HL-60/S4 (cell line): ENCODE data around the gene WNK2.

Experiments used
- in situ Hi-C: fragments of 300-500 bp; cut with MboI; formaldehyde crosslinking; loops from 2 replicates; pipeline ENCODE4 v1.14.3; 2022; ENCODE audit warnings: low sequenced_read_pairs

WNK2 gene

DNA sequence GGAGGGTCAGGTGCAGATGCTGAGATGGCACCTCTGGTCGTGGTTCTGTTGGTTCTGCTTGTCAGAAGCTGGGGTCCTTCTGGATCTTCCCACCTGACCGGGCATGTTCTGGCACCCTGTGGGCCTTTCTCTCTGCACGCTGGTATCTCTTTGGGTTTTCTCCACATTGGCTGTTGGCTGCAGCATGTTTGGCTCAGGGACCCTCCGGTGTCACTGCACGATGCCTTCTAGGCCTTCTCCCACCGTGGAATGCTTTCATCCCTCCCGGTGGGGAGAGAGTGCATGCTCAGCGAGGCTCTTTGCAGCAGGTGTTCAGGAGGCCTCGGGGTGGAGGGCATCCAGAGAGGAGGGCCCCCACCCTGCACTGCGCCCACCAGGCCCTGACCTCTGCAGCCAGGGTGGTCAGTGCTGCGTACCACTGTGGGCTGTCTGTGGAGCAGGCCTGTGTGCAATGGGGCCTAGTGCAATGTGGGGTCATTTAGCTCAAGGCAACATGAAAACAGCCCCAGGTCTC lies 119.4 kb downstream of the WNK2 start:
- in situ Hi-C loops = loop anchor here (25.0 kb wide), 1 partner anchor 341 kb away; no protein-coding TSS in a partner anchor

DNA sequence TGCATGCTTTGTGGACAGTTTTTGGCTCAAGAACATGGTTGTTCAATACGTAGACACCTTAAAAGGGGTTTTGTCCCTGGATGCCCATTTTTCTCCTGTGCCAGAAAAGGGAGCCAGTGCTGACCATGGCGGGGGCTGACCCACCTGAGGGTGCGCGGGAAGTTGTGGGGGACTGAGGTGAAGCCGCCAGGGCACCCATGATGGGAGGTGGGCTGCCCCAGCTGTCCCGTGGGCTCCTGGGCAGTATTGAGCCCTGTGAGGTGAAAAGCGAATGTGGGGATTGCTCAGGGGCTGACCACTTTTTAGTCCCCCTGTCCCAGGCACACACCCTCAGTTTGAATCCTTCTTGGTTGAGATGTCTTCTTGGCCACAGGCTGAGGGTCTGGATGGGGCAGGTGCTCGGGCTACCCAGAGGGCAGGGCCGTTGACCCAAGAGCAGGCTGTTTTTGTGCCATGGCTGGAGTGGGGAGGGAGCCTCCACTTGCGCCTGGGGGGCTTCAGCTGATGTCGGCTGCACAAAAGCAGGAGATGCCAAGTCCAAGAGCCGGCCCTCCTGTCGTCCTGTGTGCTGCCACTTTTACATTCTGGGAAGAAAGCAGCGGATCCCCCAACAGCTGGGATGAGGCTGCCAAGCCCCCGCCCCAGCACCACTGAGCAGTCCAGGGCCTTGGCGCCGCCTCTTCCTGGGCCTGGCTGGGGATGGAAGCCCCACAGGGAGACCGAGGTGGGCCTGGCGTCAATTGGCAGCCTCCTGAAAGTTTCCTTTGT lies 120.1 kb downstream of the WNK2 start:
- in situ Hi-C loops = loop anchor here (25.0 kb wide), 1 partner anchor 342 kb away; no protein-coding TSS in a partner anchor

DNA sequence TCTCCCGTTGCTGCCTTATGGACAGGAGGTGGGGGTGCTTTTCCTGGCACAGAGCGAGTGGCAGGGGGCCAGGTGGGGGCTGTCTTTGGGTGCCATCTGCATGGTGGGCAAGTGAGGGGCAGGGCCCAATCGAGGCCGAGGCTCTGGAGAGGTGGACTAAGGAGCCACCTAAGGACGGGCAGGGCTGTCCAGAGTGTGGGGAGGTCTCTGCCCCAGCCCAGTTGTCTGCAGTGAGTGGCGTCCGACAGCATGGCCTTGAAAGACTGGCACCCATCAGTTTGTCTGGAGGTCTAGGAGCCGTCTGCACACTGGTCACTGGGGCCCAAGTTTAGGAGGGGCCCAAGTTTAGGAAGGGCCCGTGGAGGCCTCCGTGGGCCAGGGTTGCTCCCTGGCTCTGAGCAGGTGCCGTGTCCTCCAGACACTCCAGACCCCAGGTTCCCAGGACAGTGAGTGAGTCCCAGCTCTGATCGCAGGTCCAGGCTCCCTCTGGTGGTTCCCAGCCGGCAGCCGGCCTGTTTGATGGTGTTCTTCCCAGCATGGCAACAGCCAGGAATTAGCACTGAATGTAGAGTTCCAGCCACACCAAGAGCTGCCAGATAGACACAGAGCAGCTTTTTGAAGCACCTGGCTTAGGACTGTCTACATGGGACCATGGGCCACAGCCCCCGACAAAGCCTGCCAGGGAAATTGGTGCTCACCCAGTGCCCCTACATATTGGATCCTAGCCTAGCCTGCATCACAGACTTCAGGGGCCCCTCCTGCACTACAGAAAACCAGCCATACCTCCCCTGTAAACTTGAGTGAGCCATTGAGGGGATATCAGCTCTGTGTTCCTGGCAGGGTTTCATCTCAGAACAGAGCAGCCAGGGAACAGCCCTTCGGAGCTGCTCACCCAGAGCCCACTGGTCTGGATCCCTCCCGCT lies 120.9 kb downstream of the WNK2 start:
- in situ Hi-C loops = loop anchor here (25.0 kb wide), 1 partner anchor 343 kb away; no protein-coding TSS in a partner anchor

DNA sequence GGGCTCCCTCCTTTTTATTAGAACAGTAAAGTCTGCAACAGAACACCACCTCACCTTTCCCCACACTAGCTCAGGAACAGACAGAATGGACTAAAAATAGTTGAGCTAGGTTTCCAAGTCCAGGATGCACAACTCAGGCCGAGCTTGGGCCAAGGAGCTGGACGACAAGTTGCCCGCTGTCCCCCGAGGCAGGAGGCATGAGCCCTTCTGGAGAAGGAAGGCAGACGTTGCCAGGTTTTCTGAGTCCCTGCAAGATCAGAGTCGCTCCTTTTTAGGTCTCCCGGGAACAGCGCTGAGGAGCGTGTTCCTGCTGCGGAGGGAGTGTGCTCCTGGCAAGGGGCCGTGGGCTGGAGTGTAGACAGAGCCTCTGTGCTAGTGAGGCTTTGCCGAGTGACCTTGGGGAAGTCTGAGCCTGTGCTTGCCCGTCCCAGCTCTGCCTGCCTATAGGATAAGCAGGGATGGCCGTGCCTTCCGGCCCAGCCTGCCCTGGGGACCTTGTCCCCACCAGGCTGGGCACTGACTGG lies 121.6 kb downstream of the WNK2 start:
- in situ Hi-C loops = loop anchor here (25.0 kb wide), 1 partner anchor 343 kb away; no protein-coding TSS in a partner anchor

DNA sequence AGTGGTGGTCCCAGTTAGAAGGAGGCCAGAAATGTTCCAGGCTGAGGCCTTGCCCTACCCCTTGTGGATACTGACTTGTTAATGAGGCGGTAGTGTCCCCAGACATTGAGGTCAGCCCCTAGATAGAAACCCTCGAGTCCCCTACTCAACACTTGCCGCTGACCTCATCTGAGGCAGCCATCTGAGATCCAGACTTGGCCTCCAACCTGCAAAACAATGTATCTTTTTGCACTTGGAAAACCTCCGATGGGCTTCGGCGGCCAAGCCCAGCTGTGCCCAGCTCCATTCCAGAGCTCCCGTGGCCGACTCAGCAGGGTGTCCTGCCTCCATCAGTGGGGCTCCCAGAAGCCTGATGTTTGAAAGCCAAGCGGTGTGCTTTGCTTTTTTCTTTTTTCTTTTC lies 122.1 kb downstream of the WNK2 start:
- in situ Hi-C loops = loop anchor here (25.0 kb wide), 1 partner anchor 344 kb away; no protein-coding TSS in a partner anchor

DNA sequence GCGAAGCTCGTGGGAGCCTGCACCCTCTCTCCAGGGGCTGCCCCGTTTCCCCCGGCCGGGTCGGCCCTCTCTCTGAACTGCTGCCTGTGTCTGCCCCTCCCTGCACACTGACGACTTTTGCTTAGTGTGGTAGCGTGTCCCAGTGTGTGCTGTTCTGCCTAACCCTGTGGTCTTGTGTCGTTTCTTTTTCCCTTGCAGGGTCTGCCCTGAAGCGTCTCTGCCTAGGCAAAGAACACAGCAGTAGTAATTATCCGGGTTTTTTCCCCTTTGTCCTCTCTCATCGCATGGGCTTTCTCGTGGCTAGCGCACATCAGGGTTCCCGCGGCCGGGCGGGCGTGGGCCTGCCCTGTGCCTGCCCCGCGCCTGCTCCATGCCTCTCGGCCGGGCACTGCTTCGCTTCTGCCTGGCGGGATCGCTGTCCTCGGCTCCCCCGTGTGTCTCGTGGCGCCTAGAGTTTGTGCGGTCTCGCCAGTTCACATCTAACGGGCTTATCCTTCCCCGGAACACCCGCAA lies 122.7 kb downstream of the WNK2 start:
- in situ Hi-C loops = loop anchor here (25.0 kb wide), 1 partner anchor 344 kb away; no protein-coding TSS in a partner anchor

DNA sequence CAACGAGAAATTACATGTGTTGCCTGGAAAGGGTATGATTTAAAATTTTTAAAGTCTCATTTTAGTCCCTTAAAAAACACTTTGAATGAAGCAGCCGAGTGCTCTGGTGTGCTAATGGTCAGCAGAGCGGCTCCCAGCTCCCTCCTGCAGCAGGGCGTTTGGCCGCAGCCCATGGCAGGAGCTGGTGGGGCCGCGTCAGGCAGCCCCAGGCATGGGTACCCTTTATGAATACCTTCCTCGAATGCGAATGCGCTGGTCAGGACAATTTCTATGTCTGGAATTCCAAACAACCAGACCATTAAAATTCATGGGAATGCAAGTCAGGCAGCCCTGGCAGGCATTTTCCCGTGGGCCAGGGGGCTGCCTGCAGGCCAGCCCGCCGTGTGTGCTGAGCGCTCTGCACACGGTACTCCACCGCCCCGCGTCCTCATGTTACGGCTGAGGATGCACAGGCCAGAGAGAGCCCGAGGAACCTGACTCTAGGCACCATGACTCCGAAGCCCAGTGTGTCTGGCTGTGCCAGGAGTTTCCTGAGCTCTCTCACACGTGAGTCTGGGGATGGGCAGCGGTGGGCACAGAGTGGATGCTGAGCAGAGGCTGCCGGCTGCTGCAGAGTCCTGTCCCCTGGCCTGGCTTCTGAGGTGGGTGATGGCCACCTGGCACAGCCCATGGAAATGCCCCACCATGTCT lies 123.7 kb downstream of the WNK2 start:
- in situ Hi-C loops = loop anchor here (25.0 kb wide), 1 partner anchor 345 kb away; no protein-coding TSS in a partner anchor

DNA sequence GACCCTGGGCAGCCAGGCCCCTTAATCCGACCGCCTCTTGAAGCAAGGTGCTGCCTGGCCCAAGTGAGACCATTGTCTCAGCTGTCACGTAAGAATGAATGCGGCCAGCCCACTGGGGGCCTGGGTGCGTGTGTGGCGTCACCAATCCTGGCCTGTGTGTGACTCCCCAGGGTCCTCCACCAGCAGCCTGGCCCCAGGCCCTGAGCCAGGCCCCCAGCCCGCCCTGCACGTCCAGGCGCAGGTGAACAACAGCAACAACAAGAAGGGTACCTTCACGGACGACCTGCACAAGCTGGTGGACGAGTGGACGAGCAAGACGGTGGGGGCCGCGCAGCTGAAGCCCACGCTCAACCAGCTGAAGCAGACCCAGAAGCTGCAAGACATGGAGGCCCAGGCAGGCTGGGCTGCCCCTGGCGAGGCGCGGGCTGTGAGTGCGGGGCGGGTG lies 124.2 kb downstream of the WNK2 start:
- in situ Hi-C loops = loop anchor here (25.0 kb wide), 1 partner anchor 346 kb away; no protein-coding TSS in a partner anchor

DNA sequence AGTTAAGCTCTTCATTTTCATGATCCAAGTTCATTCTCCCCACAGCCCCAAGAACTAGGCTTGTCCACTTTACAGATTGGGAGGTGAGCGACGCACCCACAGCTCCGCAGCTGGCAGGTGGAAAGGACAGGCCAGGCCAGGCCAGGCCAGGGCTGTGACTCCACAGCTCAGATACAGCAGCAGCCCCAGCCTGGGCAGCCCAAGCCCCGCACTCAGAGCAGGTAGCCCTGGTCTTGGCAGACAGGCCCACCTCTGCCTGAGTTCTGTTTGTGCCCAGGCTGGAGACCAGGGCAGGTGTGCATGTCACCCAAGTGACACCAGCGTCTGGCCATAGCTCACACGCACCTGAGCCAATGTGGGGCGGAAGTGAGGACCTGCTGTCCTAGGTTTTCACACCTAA lies 124.7 kb downstream of the WNK2 start:
- in situ Hi-C loops = loop anchor here (25.0 kb wide), 1 partner anchor 346 kb away; no protein-coding TSS in a partner anchor

DNA sequence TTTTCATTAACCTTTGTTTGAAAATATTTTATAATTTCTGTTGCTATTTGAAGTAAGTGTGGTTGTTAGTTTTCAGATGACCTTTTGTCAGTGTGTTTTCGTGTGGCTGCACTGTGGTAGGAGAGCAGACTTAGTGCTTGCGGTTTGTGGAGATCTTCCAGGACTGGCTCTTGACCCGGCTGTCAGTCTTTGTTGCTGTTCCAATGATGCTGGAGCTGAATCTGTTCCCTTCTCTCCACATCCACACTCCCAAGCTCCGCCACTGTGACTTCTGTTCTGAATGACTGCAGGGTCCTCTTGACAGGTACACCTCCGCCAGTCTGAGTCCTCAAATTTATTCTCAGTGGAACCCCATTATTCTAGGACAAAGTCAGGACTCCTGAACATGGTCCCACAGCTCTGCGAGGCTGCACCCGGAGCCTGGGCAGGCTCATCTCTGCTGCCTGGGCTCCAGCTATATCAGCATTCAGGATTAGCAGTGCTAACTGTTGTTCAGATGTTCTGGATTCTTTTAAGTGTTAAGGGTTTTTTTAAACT lies 126.0 kb downstream of the WNK2 start:
- in situ Hi-C loops = loop anchor here (25.0 kb wide), 1 partner anchor 348 kb away; no protein-coding TSS in a partner anchor

DNA sequence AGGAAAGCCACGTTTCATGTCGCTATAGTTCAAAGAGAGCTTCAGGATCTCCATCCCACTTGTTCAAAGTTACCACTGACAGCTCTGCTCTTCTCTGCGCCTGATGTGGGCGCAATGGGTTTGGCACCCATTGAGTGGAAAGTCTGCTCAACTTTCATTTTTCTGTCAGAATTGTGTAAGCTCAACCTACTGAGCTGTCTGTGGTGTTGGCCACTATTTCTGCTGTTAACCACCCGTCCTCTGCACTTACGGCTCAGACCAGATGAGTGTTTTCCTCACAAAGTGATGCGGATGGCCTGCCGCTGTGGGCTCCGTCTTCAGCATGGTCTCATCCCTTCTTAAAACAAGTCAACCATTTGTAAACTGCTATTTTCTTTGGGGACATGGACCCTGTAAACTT lies 131.2 kb downstream of the WNK2 start:
- in situ Hi-C loops = loop anchor here (25.0 kb wide), 1 partner anchor 353 kb away; no protein-coding TSS in a partner anchor

DNA sequence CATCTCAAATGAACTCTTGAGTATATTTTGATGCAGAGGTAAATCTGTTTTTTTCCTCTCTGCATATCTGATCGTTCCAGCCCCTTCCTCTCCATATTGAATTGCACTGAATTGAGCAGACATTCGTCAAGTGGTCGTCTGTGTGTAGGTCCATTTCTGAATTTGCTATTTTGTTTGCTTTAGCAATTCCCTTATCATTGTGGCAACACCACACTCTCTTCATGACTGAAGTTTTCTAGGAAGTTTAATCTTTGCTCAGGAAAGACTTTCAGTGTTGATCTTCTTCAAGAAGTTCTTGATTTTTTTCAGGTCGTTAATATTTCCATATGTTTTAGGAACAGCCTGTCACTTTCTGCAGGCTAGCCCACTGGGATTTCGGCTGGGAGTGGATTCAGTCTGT lies 132.0 kb downstream of the WNK2 start:
- in situ Hi-C loops = loop anchor here (25.0 kb wide), 1 partner anchor 354 kb away; no protein-coding TSS in a partner anchor

DNA sequence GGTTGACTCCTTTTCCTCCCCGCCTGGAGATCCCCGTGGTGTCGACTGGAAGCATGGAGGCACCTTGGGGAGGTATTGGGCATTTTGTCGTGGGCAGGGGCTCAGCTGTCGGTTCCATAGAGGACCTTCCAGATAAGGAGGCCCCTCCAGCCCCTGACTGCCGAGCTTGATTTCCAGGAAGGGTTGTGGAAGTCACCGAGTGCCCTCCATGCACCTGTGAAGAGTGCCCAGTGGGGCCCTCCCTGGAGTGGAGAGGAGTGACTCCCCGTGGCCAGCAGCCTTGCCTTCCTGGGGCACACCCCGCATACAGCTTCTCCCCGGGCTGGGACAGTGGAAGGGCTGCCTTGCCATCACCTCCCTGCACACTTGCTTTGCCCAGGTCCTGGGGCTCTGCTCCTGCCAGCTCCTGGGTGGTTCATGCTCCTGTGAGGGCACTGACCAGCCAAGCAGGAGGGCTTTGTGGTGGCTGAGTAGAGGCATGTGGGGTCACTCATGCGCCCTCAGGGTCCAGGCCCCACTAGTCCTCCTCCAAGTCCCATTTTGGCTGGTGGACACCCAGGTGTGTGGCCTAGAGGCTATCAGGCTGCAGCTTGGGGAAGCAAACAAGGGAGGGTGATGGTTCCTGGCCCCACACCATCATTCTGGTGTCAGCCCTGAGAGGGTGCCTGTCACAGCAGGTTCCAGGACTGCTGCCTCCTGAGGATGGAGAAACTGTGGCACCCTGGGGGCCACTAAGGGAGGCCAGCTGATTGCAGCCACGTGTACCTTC lies 133.0 kb downstream of the WNK2 start:
- in situ Hi-C loops = loop anchor here (25.0 kb wide), 1 partner anchor 355 kb away; no protein-coding TSS in a partner anchor

DNA sequence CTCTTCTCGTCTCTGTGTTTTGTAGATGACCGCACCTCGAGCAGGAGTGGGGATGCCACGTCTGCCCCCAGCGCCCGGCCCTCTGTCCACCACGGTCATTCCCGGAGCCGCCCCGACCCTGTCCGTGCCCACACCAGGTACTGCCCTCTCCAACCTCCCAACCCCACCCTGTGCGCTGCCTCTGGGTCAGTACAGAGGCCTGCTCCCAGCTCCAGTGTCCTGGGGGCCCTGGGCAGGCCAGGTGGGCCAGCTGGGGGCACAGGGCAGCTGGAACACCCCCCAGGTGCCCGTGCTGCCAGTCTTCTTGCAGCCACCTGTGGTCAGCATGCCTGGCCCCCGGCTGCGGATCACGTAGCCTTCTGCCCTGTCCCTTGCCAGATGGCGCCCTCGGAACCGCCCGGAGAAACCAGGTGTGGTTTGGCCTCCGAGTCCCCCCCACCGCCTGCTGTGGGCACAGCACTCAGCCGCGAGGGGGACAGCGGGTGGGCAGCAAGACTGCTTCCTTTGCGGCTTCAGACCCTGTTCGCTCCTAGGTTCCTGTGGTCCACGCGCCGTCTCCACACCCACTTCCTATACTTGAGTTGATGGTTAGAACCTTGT lies 133.7 kb downstream of the WNK2 start:
- in situ Hi-C loops = loop anchor here (25.0 kb wide), 1 partner anchor 355 kb away; no protein-coding TSS in a partner anchor

DNA sequence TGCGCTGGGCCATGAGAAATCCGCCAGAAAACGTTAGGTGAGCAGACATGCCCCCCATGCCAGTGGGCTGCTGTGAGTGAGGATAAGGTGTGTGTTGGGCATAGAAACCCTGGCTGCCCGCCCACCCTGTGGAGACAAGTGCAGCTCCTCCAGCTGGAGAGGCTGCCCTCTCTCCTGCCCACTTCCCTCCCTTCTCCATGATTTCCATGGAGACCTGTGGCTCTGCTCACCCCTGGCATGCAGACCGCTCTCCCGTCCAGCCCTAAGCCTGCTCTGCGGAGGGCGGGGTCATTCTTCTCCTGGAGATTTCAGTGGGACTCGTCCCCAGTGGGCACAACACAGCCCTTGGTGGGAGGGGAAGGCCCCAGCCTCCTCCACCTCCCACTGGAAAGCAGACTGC lies 134.5 kb downstream of the WNK2 start:
- in situ Hi-C loops = loop anchor here (25.0 kb wide), 1 partner anchor 356 kb away; no protein-coding TSS in a partner anchor

DNA sequence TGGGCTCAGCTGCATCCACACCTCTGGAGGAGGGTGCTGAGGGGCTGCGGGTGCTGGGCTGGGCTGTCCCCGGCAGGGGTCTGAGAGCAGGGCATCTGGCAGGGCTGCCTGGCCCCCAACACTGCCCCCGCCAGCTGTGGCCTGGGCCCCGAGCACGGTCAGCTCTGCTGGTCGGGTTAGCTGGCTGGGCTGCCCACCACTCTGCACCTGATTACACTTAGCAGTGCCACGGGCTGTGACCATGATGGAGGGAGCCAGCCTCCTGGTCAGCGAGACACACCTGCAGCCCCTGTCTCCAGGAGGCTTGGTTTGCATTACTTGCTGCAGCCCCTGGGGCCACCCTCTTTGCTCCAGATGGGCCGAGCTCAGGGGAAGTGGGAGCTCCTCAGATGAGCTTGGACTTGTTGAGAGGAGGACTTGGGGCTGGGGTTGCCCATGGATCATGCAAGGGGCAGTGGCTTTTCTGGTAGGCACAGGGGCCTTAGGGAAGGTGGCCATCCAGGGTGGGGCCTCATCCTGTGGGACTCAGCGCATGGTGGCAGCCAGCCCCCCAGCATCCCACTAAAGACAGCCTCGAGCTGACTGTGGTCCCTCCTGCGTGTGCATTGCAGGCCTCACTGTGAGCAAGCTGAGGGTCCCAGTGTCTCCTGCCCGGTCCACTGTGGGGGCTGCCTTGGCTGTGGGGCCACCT lies 135.5 kb downstream of the WNK2 start:
- in situ Hi-C loops = loop anchor here (25.0 kb wide), 1 partner anchor 357 kb away; no protein-coding TSS in a partner anchor

DNA sequence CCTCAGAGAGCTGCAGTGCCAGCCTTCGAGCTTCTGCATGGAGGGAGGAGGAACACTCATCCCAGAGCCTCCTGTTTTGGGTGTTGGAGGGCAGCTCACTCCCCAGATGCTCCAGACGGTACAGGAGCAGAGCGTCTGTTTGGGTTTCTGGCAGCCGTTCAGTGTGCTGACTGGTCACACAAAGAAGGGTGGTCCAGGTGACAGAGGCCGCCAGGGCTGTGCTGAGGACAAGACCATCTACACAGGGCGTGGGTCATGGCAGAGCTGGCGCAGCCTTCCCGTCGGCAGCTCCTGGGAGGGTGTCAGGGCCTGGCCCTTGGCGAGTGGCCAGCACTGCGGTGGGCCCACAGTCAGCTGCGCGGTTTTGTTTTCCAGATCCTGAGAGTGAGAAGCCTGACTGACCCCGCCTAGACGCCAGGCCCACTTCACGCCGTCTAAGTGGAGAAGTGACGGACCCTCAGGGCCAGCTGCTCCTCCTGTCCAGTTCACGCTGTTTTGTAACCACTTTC lies 136.1 kb downstream of the WNK2 start:
- in situ Hi-C loops = loop anchor here (25.0 kb wide), 1 partner anchor 358 kb away; no protein-coding TSS in a partner anchor
